Measurements from ENCODE around the gene NKPD1.

Gene NKPD1

DNA sequence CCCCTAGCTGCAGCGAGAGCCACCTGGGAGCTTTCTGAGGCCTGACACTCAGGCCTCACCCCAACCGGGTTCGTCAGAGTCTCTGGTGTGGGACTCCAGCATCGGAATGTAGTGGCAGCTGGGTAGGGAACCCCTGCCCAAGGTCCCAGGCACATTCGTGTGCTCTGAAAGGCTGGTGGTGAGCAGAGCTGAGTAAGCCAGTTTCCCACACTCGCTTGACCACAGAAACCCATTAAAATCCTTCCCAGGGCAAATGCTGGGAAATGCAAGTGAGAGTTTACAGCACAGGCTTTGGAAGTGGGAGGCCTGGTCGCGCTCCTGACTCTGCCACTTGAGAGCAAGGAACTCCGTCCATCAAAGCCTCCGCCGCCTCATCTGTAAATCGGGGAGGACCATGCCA, 13.0 kb upstream of the NKPD1 start:
- no peak for DNase-seq

- DNase-seq = no peak
Measured at GRCh38 chr19:45172611-45173208, 11.9 kb upstream of the NKPD1 start.

DNA sequence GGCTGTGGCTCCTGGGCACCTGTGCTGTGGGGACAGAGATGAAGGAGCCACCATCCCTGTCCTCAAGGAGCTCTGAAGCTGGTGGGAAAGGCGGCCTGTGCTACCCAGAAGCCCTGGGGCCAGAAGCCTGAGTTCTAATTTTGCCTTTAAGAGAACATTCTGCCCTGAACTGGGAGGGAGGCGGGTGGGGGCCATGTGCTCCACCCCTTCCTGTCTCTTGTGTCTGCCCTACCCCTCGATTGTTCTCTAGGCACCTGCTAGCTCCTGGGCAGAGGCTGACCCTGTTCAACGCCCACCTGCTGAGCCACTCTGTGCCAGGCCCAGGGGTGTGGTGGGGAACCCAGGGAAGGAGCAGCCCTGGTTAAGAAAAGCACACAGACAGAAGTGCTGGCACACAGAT, 11.4 kb upstream of the NKPD1 start:
- no peak for DNase-seq

- DNase-seq = no peak
Measured at GRCh38 chr19:45171211-45171623, 10.4 kb upstream of the NKPD1 start.

DNA sequence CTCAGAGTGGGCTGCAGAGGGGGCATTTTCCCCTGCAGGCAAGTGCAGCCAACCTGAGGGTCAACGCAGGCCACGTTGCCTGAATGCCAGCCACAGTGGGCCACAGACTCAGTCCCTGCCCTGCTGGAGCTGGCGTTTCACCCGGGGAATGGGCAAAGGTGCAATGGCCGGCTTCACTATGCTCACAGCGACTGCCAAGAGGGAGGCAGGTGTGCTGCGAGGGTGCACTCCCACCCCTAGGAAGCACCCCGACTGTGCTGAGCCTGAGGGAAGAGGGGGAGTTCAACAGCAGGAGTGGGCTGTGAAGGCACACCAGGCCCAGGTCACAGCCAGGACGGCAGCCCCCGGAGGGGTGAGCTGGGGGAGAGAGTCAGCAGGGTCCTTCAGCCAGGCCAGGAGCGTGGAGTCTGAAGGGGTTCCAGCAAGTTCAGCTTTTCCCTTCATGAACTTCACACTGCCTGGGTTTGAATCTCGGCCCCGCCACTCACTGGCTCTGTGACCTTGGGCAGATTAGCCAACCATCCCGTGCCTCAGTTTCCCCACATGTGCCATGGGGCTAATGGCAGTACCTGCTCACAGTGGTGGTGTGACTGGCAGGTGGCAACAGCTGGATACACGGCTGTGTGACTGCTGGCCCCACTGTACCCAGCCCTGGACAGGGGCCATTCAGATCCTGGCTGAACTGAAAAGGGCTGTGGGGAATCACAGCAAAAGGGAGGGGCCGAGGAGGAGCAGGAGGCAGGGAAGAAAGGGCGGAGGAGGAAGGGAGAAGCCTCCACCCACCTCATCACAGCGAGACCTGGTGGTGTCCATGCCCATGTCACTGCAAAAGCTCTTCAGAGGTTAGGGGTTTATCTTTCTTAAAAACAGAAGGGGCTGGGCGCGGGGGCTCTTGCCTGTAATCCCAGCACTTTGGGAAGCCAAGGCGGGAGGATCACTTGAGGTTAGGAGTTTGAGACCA, 9.6 kb upstream of the NKPD1 start:
- no peak for DNase-seq

- no peak for DNase-seq
Measured at GRCh38 chr19:45169602-45170001, 8.8 kb upstream of the NKPD1 start.

- DNase-seq = no peak
Measured at GRCh38 chr19:45168767-45169351, 8.1 kb upstream of the NKPD1 start.

DNA sequence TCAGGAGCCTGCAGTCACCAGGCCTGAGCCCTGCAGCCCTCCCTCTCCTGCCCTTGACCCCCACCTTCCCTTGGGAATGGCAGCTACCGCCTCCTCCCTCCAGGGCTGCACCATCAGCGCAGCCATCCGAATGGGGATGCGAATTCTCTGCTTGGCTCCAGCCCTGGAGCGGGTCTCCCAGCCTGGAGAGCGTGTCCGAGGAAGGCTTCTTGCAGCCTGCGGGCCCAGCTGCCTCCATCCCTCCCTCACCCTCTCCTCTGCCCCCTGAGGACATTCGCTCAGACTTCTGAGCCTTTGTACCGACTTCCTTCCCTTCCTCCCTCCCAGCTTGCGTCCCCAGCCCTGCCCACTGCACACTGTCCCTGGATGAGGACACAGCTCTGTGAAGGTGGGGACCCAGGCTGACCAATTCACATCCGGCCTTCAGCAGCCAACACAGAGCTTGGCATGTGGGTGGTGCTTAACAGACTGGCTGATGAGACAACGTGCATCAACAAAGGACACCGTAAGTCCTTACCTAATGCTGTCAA, 6.0 kb upstream of the NKPD1 start:
- DNase-seq = no peak

DNA sequence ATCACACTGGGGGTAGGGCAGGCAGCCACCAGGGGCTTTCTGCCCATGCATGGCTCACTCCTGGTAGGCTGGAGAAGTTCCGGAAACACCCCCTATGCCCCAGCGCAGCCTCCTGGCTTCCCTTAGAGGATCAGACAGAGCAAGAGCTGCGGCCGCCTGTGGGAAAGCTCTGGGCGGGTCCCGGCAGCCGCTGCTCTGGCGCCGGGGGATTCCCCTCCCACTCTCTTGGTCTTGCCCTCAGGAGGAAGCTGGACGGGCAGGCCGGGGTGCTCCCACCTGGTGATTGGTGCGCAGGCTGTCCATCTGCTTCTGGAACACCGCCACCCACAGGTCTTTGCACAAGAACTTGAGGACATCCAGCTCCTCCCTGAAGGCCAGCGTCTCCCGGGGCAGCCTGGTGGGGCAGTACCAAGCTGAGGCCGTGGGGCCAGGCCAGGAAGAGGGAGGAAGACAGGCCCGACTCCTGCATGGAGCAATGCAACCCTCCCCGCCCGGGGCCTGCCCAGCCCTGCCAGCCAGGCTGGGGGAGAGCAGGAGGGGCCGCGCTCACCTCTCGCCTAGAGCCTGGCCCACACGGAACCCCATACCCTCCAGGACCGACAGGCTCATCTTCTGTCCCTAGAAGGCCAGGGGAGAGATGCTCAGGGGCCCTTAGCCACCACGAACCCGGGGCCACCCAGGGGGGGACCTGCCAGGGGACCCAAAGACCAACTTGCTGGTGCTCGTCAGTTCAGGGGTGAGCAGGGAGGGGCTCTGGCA, 4.0 kb upstream of the NKPD1 start:
- peak; percentile 48 for DNase-seq

DNA sequence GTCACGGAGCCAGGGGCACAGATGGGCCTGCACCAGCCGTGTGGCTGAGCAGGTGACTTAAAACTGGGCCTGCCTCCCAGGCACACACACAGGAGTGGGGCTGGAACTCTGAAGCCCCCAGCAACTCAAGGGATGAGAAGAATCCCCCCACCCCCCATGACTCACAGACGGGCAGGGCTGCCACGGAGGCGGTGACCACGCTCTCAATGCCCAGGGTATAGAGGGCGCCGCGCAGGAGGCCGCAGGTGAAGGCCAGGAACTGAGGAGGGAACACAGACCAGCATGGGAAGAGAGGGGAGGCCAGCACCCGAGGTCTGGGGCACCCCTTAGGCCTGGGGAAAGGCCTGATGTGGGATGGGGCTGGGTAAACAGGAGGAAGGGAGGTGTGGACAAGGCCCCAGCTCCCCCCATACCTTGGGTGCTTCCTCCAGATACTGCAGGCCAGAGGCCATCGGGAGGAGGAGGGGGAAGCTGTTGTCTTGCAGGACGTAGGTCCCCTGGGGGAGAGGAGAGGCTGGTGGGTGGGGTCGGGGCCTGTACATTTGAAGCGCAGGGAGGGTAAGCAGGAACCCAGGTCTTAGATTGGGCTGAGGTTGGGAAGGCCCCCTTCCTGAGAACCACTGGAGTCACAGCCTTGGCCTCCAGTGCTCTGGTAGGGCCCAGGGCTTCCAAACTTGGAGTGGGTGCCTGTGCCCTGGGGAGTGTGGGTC, 3.1 kb upstream of the NKPD1 start:
- DNase-seq = no peak

DNA sequence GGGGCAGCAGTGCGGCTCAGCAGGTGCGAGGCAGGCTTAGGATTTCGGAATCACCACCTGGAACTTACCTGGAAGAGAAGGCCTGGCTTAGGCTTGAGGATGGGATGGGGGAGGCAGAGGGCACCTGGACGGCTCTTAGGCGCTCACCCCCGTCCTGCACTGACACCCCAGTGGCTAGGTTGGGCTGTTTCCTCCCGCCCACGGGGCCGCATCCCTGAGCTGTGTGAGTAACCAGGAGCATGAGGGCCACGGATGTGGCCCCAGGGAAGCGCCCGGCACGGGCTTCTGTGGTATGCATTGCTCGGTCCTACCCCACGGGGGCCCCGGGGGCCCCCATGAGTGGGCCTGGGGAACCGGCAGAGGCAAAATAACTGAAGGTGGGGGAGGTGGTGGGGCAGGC, 2.4 kb upstream of the NKPD1 start:
- no peak for DNase-seq

DNA sequence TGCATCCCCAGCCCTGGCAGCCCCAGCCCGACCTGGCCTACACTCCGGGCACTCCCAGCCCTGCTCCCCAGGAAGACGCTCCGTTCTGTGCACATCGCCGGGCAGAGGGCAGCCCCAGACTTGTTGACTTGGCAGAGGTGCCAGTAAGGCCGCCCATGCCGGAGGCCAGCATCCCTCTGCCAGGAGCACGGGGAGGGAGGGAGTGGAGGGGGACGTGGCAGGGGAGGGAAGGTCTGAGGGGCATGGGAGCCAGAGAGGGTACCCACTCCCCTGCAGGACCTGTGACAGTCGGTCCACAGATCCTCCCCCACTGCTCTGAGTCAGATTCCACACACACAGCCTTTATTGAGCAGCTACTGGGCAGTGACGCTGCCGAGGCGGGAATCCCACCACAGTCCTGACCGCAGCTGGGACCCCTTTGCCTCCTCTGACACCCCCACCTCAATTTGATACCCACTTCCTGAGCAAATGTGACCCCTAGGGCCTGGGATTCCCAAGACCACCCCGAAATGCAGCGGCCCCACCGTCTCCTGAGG, 1.9 kb upstream of the NKPD1 start:
- no peak for DNase-seq

GRCh38 chr19:45161738-45162607, 1.2 kb upstream of the NKPD1 start:
- peak; percentile 30 for DNase-seq

DNA sequence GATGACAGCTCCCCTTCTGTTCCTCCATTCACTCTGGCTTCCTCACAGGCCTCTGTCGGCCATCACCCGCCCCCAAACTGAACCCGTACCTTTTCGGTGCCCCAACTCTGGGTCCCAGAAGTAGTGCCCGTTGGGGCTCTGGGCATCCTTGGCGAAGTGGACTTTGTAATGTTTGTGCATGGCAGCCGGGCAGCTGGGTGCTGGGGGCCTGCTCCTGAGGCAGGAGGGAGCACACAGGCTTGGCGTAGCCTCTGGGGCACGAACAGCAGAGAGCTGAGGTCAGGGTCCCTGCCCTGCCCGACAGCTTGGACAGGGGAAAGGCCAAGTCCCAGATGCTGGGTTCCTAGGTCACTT, 834 bp downstream of the NKPD1 start:
- DNase-seq = no peak

DNA sequence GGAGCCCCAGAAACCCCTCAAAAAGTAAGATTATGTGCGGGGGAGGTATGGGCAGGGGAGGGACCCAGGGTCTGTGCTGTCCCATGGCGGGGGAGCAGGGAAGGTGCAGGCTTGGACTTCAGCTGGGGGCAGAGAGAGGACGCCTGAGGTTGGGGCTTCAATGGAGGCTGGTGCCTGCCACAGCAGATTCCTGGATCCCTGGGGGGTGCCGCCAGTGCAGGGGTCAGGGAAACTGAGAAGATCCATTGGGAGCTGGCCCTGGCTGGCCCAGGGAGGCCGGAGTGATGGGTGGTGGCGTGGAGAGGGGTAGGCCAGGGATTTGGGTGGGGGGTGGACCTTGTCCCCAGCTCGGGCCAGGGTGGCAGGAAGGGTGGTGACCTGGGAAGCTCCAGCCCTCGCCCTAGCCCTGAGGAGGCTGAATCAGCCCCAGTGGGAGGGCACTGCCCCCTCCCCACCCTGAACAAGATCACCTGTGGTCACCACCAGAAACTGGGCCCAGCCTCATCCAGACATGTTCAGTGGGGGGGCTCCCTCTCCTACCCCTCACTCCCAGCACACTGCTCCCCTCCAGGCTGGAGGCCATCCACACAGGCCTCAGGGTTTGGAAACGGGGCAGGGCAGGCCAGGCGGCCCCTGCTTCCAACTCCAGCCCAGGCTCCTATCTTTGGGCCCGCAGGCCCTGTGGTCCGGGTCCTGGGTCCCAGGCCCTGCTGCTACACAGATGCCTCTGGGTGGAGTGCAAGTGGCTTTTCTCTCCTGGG, 1.4 kb downstream of the NKPD1 start:
- no peak for DNase-seq

DNA sequence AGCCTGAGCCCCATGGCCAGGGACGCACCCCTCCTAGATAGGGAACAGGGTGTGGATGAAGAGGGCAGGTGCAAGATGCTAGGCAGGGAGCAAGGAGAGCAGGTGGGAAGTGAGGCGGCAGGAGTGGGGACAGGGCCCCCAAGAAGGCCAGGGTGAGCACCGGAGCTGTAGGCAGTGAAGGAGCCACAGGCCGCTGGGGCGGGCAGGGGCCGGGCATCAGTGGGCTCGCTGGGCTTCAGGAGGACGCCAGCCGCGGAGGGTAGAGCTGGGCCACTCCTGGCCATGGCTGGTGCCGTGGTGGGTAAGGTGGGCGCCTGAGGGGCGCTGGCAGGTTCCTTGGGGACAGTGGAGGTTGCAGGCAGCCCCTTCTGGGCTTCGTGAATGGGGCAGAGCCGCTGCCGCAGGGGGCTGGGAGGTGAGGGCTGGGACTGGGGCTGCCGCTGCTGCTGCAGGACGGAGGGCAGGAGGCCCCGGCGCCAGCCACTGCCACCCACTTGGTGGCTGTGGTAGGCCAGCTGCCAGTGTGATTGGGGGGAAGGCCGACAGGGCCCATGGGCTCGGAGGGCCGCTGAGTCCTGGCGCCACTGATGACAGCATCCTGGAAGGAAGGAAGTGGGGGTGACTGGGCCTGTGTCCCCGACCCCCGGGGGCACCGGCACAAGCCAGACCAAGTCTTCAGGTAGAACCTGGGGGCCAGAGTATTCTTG, 2.1 kb downstream of the NKPD1 start:
- no peak for DNase-seq

DNA sequence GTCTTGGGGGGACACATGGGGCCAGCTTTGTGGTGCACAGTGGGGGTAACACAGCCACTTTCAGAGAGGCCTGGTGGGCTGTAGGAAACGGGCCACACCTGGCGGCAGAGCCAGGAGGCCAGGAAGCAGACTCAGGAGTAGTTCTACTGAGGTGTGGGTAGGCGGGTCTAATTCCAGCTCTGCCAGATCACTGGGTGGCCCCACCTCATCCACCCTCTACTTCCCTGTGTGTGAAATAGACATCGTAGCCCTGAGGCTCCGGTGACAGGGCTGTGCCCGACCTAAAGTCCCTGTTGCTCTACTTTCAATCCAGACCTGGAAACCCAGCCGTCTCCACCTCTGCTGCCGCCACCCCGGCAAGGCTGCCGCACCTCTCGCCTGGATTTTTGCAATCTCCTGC, 4.0 kb downstream of the NKPD1 start:
- DNase-seq = no peak

DNA sequence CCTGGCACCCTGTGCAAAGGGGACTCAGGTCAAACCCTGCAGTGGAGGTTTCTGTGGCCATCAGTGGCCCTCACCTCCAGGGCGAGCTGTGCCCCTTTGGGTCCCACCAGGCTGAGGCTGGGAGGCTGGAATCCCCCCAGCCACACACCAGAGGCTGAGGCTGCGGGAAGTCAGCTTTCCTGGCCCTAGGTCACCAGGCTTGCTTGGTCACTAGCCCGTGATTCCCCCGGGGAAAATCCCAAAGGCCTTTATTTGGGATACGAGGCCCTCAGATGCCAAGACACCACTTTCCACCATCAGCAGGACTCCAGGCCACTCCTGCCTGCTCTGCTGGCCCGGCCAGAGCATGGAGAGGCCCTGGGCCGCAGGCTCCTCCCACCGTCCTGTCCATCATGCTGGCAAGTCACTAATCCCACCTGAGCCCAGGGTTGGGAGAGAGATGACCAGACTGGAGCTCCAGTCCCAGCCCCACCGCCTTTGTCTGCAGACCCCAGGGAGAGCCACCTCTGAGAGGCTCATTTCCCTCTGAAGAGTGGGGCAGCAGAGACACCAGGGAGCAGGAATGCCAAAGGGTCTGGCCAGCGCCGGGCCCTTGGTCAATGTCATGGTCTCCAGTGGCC, 4.7 kb downstream of the NKPD1 start:
- DNase-seq = no peak
